GM18951 (cell line): Measurements from ENCODE around the gene OR51B5.
"Not testable (repeated sequence)": the region's sequence is repeated elsewhere in the genome, so short reads cannot be mapped to it uniquely, and the experiment has no call there.

ENCODE experiments used
- POLR2A ChIP-seq: IDR thresholded peaks from 4 replicates; pipeline ENCODE4 v1.6.1; 2011; ENCODE audit warnings: mild to moderate bottlenecking; ENCODE audit not compliant: insufficient read length, insufficient read depth; ENCODE audit errors: extremely low read depth
- in situ Hi-C: fragments of 300-500 bp; cut with MboI; formaldehyde crosslinking; loops from one replicate; pipeline ENCODE4 v1.12.0; 2022; ENCODE audit warnings: low sequenced_read_pairs, mixed read lengths, inconsistent platforms; ENCODE audit not compliant: unreplicated experiment

Gene OR51B5

GRCh38 chr11:5343474-5344335 is at the start of gene OR51B5:
Gene OR51B5, minus strand, starts transcription at chr11:5343524. Its CDS starts 0 bp downstream, at chr11:5343524.
- no peak for TF ChIP-seq POLR2A
- in situ Hi-C loops: no loop called here

- no peak for TF ChIP-seq POLR2A
- in situ Hi-C loops: loop anchor here (25.0 kb wide), 1 partner anchor 778 kb away; the partner anchor contains the start of gene TRIM68
Measured at GRCh38 chr11:5390210-5390609, 46.9 kb upstream of the OR51B5 start.

GRCh38 chr11:5384335-5384734 is 41.0 kb upstream of the OR51B5 start:
- in situ Hi-C loops: loop anchor here (25.0 kb wide), 1 partner anchor 772 kb away; the partner anchor contains the start of gene TRIM68
- no peak for TF ChIP-seq POLR2A

- no peak for TF ChIP-seq POLR2A
- in situ Hi-C loops: loop anchor here (25.0 kb wide), 1 partner anchor 771 kb away; the partner anchor contains the start of gene TRIM68
Measured at GRCh38 chr11:5383576-5383975, 40.3 kb upstream of the OR51B5 start, which contains the start of gene OR51M1. Gene OR51M1, plus strand, starts transcription at chr11:5383812. Its CDS starts 5,587 bp downstream, at chr11:5389399.

GRCh38 chr11:5380740-5381342 is 37.5 kb upstream of the OR51B5 start:
- no peak for TF ChIP-seq POLR2A
- in situ Hi-C loops: loop anchor here (25.0 kb wide), 1 partner anchor 769 kb away; the partner anchor contains the start of gene TRIM68

GRCh38 chr11:5369789-5370188 is 26.5 kb upstream of the OR51B5 start:
- in situ Hi-C loops: loop anchor here (10.0 kb wide), 1 partner anchor 165 kb away; the partner anchor contains the start of gene OR51V1
- TF ChIP-seq POLR2A: no peak

GRCh38 chr11:5368502-5369043 is 25.2 kb upstream of the OR51B5 start:
- in situ Hi-C loops: loop anchor here (10.0 kb wide), 1 partner anchor 164 kb away; the partner anchor contains the start of gene OR51V1
- TF ChIP-seq POLR2A: no peak

- TF ChIP-seq POLR2A: no peak
- in situ Hi-C loops: loop anchor here (10.0 kb wide), 1 partner anchor 163 kb away; the partner anchor contains the start of gene OR51V1
Measured at GRCh38 chr11:5367448-5368074, 24.2 kb upstream of the OR51B5 start.

GRCh38 chr11:5366856-5367255 is 23.5 kb upstream of the OR51B5 start:
- no peak for TF ChIP-seq POLR2A
- in situ Hi-C loops: loop anchor here (10.0 kb wide), 1 partner anchor 162 kb away; the partner anchor contains the start of gene OR51V1

- in situ Hi-C loops: loop anchor here (10.0 kb wide), 1 partner anchor 162 kb away; the partner anchor contains the start of gene OR51V1
Measured at GRCh38 chr11:5366365-5366764, 23.0 kb upstream of the OR51B5 start.

- no peak for TF ChIP-seq POLR2A
- in situ Hi-C loops: loop anchor here (10.0 kb wide), 1 partner anchor 159 kb away; the partner anchor contains the start of gene OR51V1
Measured at GRCh38 chr11:5364214-5364613, 20.9 kb upstream of the OR51B5 start.

GRCh38 chr11:5363679-5364078 is 20.4 kb upstream of the OR51B5 start:
- in situ Hi-C loops: loop anchor here (10.0 kb wide), 1 partner anchor 159 kb away; the partner anchor contains the start of gene OR51V1
- TF ChIP-seq POLR2A: no peak

GRCh38 chr11:5362017-5362625 is 18.8 kb upstream of the OR51B5 start:
- in situ Hi-C loops: loop anchor here (10.0 kb wide), 1 partner anchor 157 kb away; the partner anchor contains the start of gene OR51V1
- no peak for TF ChIP-seq POLR2A

- in situ Hi-C loops: not testable (repeated sequence)
Measured at GRCh38 chr11:5356031-5356430, 12.7 kb upstream of the OR51B5 start.
